ENCODE results near the gene UBR4.

The UBR4 gene

DNA sequence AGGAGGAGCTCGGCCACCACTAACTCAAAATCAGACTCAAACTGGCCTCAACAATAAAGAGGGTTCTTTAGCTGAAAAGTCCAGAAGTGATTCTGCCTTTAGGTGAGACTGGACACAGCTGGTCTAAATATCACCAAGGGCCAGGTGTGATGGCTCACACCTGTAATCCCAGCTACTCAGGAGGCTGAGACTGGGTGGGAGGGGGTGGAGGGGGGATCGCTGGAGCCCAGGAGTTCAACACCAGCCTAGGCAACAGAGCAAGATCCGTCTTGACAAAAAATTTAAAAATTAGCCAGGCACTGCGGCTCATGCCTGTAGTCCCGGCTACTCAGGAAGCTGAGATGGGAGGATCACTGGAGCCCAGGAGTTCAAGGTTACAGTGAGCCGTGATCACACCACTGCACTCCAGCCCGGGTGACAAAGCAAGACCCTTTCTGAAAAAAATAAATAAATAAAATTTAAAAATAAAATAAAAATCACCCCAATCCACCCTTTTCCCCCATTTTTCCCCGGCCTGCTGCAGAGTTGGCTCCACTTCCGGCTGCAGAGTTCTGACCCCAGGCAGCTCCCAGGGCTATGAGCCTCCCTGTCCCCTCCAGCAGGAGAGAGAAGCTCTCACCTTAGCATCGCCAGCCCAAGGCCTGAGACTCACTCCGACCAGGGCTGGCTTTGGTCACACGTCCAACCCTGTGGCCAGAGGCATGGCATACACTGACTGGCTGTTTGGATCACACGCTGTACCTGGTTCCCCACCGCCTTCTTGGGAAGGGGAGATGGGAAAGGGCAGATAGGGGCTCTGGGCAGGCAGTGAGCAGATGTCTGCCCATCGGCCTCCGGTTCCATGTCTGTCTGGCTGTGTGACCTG is 166.3 kb downstream of the UBR4 start:
- no peak for DNase-seq
- TF ChIP-seq, protein P1, sequence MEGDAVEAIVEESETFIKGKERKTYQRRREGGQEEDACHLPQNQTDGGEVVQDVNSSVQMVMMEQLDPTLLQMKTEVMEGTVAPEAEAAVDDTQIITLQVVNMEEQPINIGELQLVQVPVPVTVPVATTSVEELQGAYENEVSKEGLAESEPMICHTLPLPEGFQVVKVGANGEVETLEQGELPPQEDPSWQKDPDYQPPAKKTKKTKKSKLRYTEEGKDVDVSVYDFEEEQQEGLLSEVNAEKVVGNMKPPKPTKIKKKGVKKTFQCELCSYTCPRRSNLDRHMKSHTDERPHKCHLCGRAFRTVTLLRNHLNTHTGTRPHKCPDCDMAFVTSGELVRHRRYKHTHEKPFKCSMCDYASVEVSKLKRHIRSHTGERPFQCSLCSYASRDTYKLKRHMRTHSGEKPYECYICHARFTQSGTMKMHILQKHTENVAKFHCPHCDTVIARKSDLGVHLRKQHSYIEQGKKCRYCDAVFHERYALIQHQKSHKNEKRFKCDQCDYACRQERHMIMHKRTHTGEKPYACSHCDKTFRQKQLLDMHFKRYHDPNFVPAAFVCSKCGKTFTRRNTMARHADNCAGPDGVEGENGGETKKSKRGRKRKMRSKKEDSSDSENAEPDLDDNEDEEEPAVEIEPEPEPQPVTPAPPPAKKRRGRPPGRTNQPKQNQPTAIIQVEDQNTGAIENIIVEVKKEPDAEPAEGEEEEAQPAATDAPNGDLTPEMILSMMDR (IDR thresholded peaks at IDR 0.05; ENCODE audit: low read depth, low read length): no peak
- Histone ChIP-seq H3K9me3 (no peaks in the 10 kb centered on the region), H3K4me3 (ENCODE audit: low read depth, low read length) (no peak overlapping the region), H3K36me3 (no peaks in the 10 kb centered on the region), H3K4me1 (no peaks in the 10 kb centered on the region), H3K27me3 (no peaks in the 10 kb centered on the region)

DNA sequence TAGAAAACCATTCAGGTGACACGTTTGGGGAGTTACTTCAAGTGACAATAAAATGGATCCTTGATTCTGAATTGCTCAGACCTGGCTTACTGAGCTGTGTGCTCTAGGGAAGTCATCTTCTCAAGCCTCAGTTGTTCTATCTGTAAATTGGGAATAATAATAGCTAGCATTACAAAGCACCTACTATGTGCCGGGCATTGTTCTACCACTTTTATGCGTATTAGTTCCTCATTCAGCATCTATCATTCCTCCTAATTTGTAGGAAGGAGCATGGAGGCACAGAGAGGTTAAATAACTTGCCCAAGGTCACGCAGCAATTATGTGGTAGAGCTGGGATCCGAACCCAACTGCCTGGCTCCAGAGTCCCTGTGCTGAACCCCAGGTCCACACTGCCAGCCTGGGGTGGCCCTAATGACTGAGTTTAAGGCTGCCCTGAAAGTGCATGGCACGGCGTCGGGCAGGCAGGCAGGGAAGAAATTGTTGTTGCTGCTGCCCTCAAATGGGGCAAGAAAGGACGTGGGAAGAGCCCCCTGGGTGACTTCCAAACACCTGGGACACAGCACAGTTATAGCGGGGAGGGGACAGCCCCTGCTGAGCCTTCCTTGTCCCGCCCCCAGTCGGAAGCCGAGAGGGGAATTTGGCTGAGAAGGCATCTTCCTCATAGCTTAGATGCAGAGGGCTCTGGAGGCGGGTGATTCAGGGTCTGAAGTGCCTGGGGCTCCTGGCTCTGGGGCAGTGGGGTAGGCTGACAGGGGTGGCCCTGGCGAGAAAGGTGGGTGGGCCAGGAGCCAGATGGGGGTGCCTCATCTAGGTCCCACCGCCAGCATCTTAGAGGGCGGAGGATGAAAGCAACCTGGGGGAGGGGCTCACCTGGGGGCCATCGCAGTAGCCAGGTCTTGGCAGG is 167.1 kb downstream of the UBR4 start:
- H3K27me3 ChIP-seq: no peaks in the 10 kb centered on the region
- H3K4me1 ChIP-seq: no peaks in the 10 kb centered on the region
- H3K36me3 ChIP-seq: no peaks in the 10 kb centered on the region
- TF ChIP-seq, protein P1 (IDR thresholded peaks at IDR 0.05; ENCODE audit: low read depth, low read length): no peak
- no peak overlapping the region for H3K4me3 ChIP-seq (ENCODE audit: low read depth, low read length)
- no peak for DNase-seq
- no peaks in the 10 kb centered on the region for H3K9me3 ChIP-seq

DNA sequence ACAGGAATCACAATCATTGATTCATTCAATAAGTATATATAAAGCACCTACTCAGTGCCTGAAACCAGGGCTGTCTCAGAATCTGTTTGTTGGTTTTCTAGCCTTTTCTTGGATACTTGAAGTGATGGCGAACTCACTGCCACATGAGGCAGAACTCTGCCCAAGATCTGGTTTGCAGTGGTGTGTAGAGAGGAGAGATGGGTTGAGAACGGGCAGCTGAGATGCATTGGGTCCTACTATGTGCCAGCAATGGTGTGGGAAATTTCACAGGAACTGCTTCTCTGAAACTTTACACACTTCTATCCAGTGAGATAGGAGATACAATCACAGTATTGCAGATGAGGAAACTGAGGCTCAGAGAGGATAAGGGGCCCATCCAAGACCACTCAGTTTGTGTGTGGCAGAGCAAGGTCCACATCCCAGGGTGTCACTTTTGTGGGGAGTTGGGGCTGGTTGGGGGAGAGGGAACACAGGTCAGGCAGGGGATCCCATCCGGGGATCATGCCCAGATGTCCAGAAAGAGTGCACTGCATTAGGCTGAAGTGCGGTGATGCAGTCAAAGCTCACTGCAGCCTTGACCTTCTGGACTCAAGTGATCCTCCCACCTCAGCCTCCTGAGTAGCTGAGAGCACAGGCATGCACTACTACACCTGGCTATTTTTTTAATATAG is 169.9 kb downstream of the UBR4 start:
- Histone ChIP-seq H3K36me3 (no peaks in the 10 kb centered on the region), H3K27me3 (no peaks in the 10 kb centered on the region), H3K4me3 (ENCODE audit: low read depth, low read length) (no peak overlapping the region), H3K9me3 (no peaks in the 10 kb centered on the region), H3K4me1 (no peaks in the 10 kb centered on the region)
- no peak for DNase-seq
- TF ChIP-seq, protein P1 (IDR thresholded peaks at IDR 0.05; ENCODE audit: low read depth, low read length): no peak

DNA sequence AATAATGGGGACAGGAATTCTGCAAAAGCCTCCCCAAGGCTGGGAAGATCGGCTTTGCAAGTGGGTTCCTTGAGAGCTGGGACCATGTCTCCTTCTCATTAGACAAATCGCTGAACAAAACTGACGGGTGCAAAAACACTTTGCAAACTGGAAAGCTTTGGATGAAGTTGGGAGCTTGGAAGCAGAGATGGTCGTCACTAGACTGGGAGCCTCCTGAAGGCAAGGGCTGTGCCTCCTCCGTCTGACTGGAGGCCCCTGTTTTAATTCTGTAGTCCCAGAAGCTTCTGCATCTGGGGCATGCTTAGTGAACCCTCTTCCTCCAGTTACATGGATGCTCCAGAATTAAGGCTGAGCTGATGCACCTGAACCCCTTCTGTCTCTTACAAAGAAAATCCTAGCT is 171.3 kb downstream of the UBR4 start:
- Histone ChIP-seq H3K4me3 (ENCODE audit: low read depth, low read length) (no peak overlapping the region), H3K27me3 (no peaks in the 10 kb centered on the region), H3K36me3 (no peaks in the 10 kb centered on the region), H3K4me1 (no peaks in the 10 kb centered on the region), H3K9me3 (no peaks in the 10 kb centered on the region)
- no peak for DNase-seq
- TF ChIP-seq, protein P1 (IDR thresholded peaks at IDR 0.05; ENCODE audit: low read depth, low read length): no peak

DNA sequence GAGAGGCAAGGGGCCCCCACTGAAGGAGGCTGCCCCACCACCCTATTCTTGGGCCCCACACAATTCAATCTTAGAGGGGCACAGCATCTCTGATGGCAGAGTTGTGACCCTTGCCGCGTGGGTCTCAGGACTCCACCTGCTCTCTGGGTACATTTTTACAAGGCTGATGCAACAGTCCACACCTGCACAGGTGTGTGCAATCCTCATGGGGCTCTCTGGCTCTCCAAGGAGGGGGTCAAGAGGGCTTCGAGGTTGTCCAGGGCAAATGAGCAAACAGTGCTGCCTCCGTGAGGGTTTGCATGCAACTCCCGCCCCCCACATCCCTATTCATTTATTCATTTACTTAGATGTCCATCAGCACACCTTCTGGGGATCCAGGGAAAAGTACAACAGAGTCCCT is 172.0 kb downstream of the UBR4 start:
- no peaks in the 10 kb centered on the region for H3K4me1 ChIP-seq
- no peaks in the 10 kb centered on the region for H3K9me3 ChIP-seq
- no peaks in the 10 kb centered on the region for H3K36me3 ChIP-seq
- DNase-seq: no peak
- H3K27me3 ChIP-seq: no peaks in the 10 kb centered on the region
- no peak overlapping the region for H3K4me3 ChIP-seq (ENCODE audit: low read depth, low read length)
- TF ChIP-seq, protein P1 (IDR thresholded peaks at IDR 0.05; ENCODE audit: low read depth, low read length): no peak
